Panc1 (cell line): ENCODE results near the gene DIP2C. TPM values are rescaled to one million over a fixed set of nuclear protein-coding genes. Genes with fewer than 3 reads are reported as not detected.

Source experiments
- ATAC-seq: fragments of 200-7000 bp; cut with Tn5 transposase; 2 replicates; pipeline ENCODE4 v1.9.1; 2020; ENCODE audit warnings: mild to moderate bottlenecking, moderate library complexity
- BruUV-seq: library from RNA; stranded (reverse); fragments of 400-500 nt; replicated peaks from 2 replicates; lab custom pipeline; 2021; lab: Mats Ljungman, UMichigan
- CTCF ChIA-PET: fragments of 300-600 bp; sonication (Branson Sonifier 250); formaldehyde crosslinking; loops from one replicate; lab custom pipeline; 2022; ENCODE audit warnings: antibody characterized with exemption; lab: Charles Lee
- POLR2A ChIA-PET: fragments of 300-600 bp; sonication (Branson Sonifier 250); formaldehyde crosslinking; loops from one replicate; lab custom pipeline; 2022; ENCODE audit warnings: antibody characterized with exemption; lab: Charles Lee
- DNase-seq: peaks from one replicate; pipeline ENCODE4 v3.0.0-alpha.2; 2010; ENCODE audit warnings: low read depth, low spot score
- H3K27ac ChIP-seq: 2 replicates; pipeline ENCODE4 v1.5.1; 2011; ENCODE audit warnings: mild to moderate bottlenecking, low read length, inconsistent platforms
- H3K27me3 ChIP-seq: fragments of 200-500 bp; sonication (Bioruptor generic); 2 replicates; pipeline ENCODE4 v1.6.0; 2014; ENCODE audit warnings: low read length, inconsistent platforms; ENCODE audit not compliant: control insufficient read depth, insufficient read depth
- H3K36me3 ChIP-seq: fragments of 200-500 bp; sonication (Bioruptor generic); 2 replicates; pipeline ENCODE4 v1.5.1; 2014; ENCODE audit warnings: inconsistent platforms, mild to moderate bottlenecking, low read length, moderate library complexity; ENCODE audit not compliant: control insufficient read depth, insufficient read depth
- H3K4me1 ChIP-seq: 2 replicates; pipeline ENCODE4 v1.5.1; 2011; ENCODE audit warnings: inconsistent platforms, mild to moderate bottlenecking, low read length, moderate library complexity; ENCODE audit not compliant: control insufficient read depth, insufficient read depth
- H3K4me3 ChIP-seq, 2 experiments: 2 replicates each; pipeline ENCODE4 v1.5.1; 2011 to 2012; ENCODE audit warnings: low read depth in 2 of 2, low read length in 2 of 2, mild to moderate bottlenecking in 2 of 2, inconsistent platforms in 1 of 2, moderate library complexity in 1 of 2
- H3K9me3 ChIP-seq: fragments of 200-500 bp; sonication (Bioruptor generic); 2 replicates; pipeline ENCODE4 v1.5.1; 2014; ENCODE audit warnings: low read depth, mild to moderate bottlenecking, inconsistent platforms, low read length, moderate library complexity; ENCODE audit not compliant: control insufficient read depth, insufficient read depth
- POLR2AphosphoS5 ChIP-seq: IDR thresholded peaks from 2 replicates; pipeline ENCODE4 v1.6.1; 2012; ENCODE audit warnings: mild to moderate bottlenecking, low read depth, low read length, moderate library complexity
- REST ChIP-seq, 2 experiments: IDR thresholded peaks; 2 replicates each; pipeline ENCODE4 v1.6.1; 2011 to 2012; ENCODE audit warnings: low read depth in 2 of 2, control low read depth in 1 of 2, low read length in 1 of 2, mild to moderate bottlenecking in 1 of 2, moderate library complexity in 1 of 2; ENCODE audit not compliant: insufficient read depth in 1 of 2
- SIN3A ChIP-seq: IDR thresholded peaks from 2 replicates; pipeline ENCODE4 v1.6.1; 2012; ENCODE audit warnings: low read depth, mild to moderate bottlenecking, low read length, moderate library complexity, borderline replicate concordance; ENCODE audit not compliant: insufficient read depth
- TCF7L2 ChIP-seq: IDR thresholded peaks from 2 replicates; pipeline ENCODE4 v1.6.1; 2011; ENCODE audit warnings: mild to moderate bottlenecking, low read depth, low read length, inconsistent platforms
- in situ Hi-C: cut with HindIII; loops from 2 replicates; pipeline ENCODE4 v1.10.0; 2016; ENCODE audit warnings: low sequenced_read_pairs, low pct_unique_long_range_greater_than_20kb
- intact Hi-C: fragments of 100-400 bp; cut with micrococcal nuclease; formaldehyde crosslinking; loops from one replicate; pipeline ENCODE4 v1.10.0; 2022; ENCODE audit not compliant: unreplicated experiment
- total RNA-seq: library from RNA; stranded (reverse); gene quantifications from one replicate; pipeline ENCODE4 v1.2.1, GENCODE V29; 2021; ENCODE audit not compliant: unreplicated experiment
- TF ChIP-seq, protein P1 (sequence below): fragments of 450-650 bp; IDR thresholded peaks from 2 replicates; pipeline ENCODE4 v1.5.1; 2017; ENCODE audit warnings: mild to moderate bottlenecking

The DIP2C gene
- total RNA-seq, 1 experiment from 2014 or later = 13.2 TPM

GRCh38 chr10:423178-423577 lies 266.3 kb downstream of the DIP2C start:
- H3K9me3 ChIP-seq = no peaks in the 10 kb centered on the region
- no TSS peak for BruUV-seq
- no peak for TF ChIP-seq SIN3A
- TF ChIP-seq, protein P1, sequence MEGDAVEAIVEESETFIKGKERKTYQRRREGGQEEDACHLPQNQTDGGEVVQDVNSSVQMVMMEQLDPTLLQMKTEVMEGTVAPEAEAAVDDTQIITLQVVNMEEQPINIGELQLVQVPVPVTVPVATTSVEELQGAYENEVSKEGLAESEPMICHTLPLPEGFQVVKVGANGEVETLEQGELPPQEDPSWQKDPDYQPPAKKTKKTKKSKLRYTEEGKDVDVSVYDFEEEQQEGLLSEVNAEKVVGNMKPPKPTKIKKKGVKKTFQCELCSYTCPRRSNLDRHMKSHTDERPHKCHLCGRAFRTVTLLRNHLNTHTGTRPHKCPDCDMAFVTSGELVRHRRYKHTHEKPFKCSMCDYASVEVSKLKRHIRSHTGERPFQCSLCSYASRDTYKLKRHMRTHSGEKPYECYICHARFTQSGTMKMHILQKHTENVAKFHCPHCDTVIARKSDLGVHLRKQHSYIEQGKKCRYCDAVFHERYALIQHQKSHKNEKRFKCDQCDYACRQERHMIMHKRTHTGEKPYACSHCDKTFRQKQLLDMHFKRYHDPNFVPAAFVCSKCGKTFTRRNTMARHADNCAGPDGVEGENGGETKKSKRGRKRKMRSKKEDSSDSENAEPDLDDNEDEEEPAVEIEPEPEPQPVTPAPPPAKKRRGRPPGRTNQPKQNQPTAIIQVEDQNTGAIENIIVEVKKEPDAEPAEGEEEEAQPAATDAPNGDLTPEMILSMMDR = no peak
- H3K27me3 ChIP-seq = no peaks in the 10 kb centered on the region
- no peak overlapping the region for H3K4me3 ChIP-seq
- in situ Hi-C loops (no loop called here), intact Hi-C loops (no loop called here)
- no peak for ATAC-seq
- H3K4me1 ChIP-seq = no peaks in the 10 kb centered on the region
- DNase-seq = no peak
- CTCF ChIA-PET = no interaction called here
- no peak overlapping the region for H3K27ac ChIP-seq
- H3K36me3 ChIP-seq = no peaks in the 10 kb centered on the region
- POLR2A ChIA-PET = no interaction called here

GRCh38 chr10:422675-423074 lies 266.8 kb downstream of the DIP2C start:
- no peaks in the 10 kb centered on the region for H3K9me3 ChIP-seq
- H3K4me1 ChIP-seq = no peaks in the 10 kb centered on the region
- intact Hi-C loops (no loop called here), in situ Hi-C loops (no loop called here)
- no peaks in the 10 kb centered on the region for H3K27me3 ChIP-seq
- H3K4me3 ChIP-seq = no peak overlapping the region
- DNase-seq (no peak), ATAC-seq (no peak)
- ChIA-PET POLR2A (no interaction called here), CTCF (no interaction called here)
- BruUV-seq = no TSS peak
- no peak overlapping the region for H3K27ac ChIP-seq
- no peaks in the 10 kb centered on the region for H3K36me3 ChIP-seq
- no peak for TF ChIP-seq TCF7L2
- no peak for TF ChIP-seq REST (IDR thresholded peaks at IDR 0.05; ENCODE audit: insufficient read depth in 1 of 2, low read depth in 2 of 2, low read length in 1 of 2)
- TF ChIP-seq, protein P1 = no peak
- no peak for TF ChIP-seq POLR2AphosphoS5
- no peak for TF ChIP-seq SIN3A
